HCT116 (cell line): ENCODE measurements around the gene GABBR2. TPM values are rescaled to one million over a fixed set of nuclear protein-coding genes. Genes with fewer than 3 reads are reported as not detected.
A peak's percentile ranks its signal among the peaks of the same experiment; 100 is the strongest.

Experiments
- ATAC-seq: fragments of 200-7000 bp; cut with Tn5 transposase; 2 replicates; pipeline ENCODE4 v1.9.1; 2020; ENCODE audit warnings: mild to moderate bottlenecking, moderate library complexity
- BruUV-seq: library from RNA; stranded (reverse); fragments of 400-500 nt; replicated peaks from 2 replicates; lab custom pipeline; 2021; lab: Mats Ljungman, UMichigan
- CTCF ChIA-PET: fragments of 300-600 bp; sonication (Branson Sonifier 250); formaldehyde crosslinking; loops from one replicate; lab custom pipeline; 2021; ENCODE audit warnings: antibody characterized with exemption; lab: Charles Lee
- POLR2A ChIA-PET: fragments of 300-600, 350-600 bp; sonication (Branson Sonifier 250); formaldehyde crosslinking; loops from one replicate; lab custom pipeline; 2021; ENCODE audit warnings: antibody characterized with exemption; lab: Charles Lee
- RAD21 ChIA-PET, 2 experiments: fragments of 300-600 bp; sonication (Branson Sonifier 250); formaldehyde crosslinking; loops; one replicate each; lab custom pipeline; 2023; ENCODE audit warnings: low total read pairs in 2 of 2; ENCODE audit not compliant: uncharacterized antibody in 2 of 2, unreplicated experiment in 2 of 2, low non-redundant PET in 1 of 2; lab: Charles Lee
- DNase-seq: peaks from one replicate; pipeline ENCODE4 v3.0.0-alpha.2; 2010; ENCODE audit warnings: low read depth, low spot score
- H2AFZ ChIP-seq: fragments of 200-600 bp; shearing (Covaris generic), sonication (generic); 2 replicates; pipeline ENCODE4 v1.6.1; 2017; ENCODE audit warnings: low read depth, mixed run types, mixed read lengths, antibody characterized with exemption, low read length; ENCODE audit not compliant: poor library complexity, severe bottlenecking
- H3K27ac ChIP-seq: 2 replicates; pipeline ENCODE4 v1.5.1; 2012; ENCODE audit warnings: low read depth, low read length
- H3K27me3 ChIP-seq: fragments of 200-600 bp; sonication (generic); 2 replicates; pipeline ENCODE4 v1.6.1; 2016; ENCODE audit warnings: mixed run types, low read length, mixed read lengths; ENCODE audit not compliant: insufficient read depth
- H3K36me3 ChIP-seq, 2 experiments: fragments of 200-500 bp in 1 of 2; fragments of 200-600 bp in 1 of 2; sonication (Bioruptor generic) in 1 of 2; sonication (generic) in 1 of 2; 2 replicates each; pipeline versions ENCODE4 v1.5.1 to v1.6.1; 2014 to 2016; ENCODE audit warnings: low read length in 2 of 2, inconsistent platforms in 1 of 2, mixed read lengths in 1 of 2, mixed run types in 1 of 2; ENCODE audit not compliant: insufficient read depth in 2 of 2, control insufficient read depth in 1 of 2
- H3K4me1 ChIP-seq, 2 experiments: fragments of 200-600 bp in 1 of 2; sonication (generic) in 1 of 2; 2 replicates each; pipeline versions ENCODE4 v1.5.1 to v1.6.1; 2012 to 2017; ENCODE audit warnings: low read length in 2 of 2, inconsistent platforms in 1 of 2, mild to moderate bottlenecking in 1 of 2, mixed read lengths in 1 of 2, mixed run types in 1 of 2, moderate library complexity in 1 of 2; ENCODE audit not compliant: insufficient read depth in 2 of 2, control insufficient read depth in 1 of 2
- H3K4me2 ChIP-seq: fragments of 200-600 bp; sonication (generic); 2 replicates; pipeline ENCODE4 v1.6.1; 2017; ENCODE audit warnings: mixed run types, low read length, mixed read lengths
- H3K4me3 ChIP-seq, 2 experiments: fragments of 200-600 bp in 1 of 2; sonication (generic) in 1 of 2; replicated peaks in 1 of 2; 2 replicates each; pipeline ENCODE4 v1.5.1; 2011 to 2016; ENCODE audit warnings: low read length in 2 of 2, control low read depth in 1 of 2, low read depth in 1 of 2, mild to moderate bottlenecking in 1 of 2, mixed read lengths in 1 of 2, mixed run types in 1 of 2
- H3K79me2 ChIP-seq: fragments of 200-600 bp; sonication (generic); 2 replicates; pipeline ENCODE4 v1.6.1; 2017; ENCODE audit warnings: mild to moderate bottlenecking, mixed run types, low read length, moderate library complexity, mixed read lengths; ENCODE audit not compliant: insufficient read depth
- H3K9ac ChIP-seq: fragments of 200-600 bp; sonication (generic); 2 replicates; pipeline ENCODE4 v1.6.1; 2016; ENCODE audit warnings: low read length, mixed read lengths
- H3K9me2 ChIP-seq: fragments of 200-600 bp; sonication (generic), shearing (Covaris generic); 2 replicates; pipeline ENCODE4 v1.6.1; 2017; ENCODE audit warnings: mixed run types, mild to moderate bottlenecking, moderate library complexity; ENCODE audit not compliant: insufficient read depth
- H3K9me3 ChIP-seq, 2 experiments: fragments of 200-500 bp in 1 of 2; fragments of 200-600 bp in 1 of 2; sonication (Bioruptor generic) in 1 of 2; sonication (generic) in 1 of 2; 2 replicates each; pipeline ENCODE4 v1.6.1; 2014 to 2017; ENCODE audit warnings: low read length in 2 of 2, mixed read lengths in 2 of 2, inconsistent platforms in 1 of 2, low read depth in 1 of 2, mild to moderate bottlenecking in 1 of 2, mixed run types in 1 of 2, moderate library complexity in 1 of 2; ENCODE audit not compliant: control insufficient read depth in 1 of 2, insufficient read depth in 1 of 2
- H4K20me1 ChIP-seq: fragments of 200-600 bp; sonication (generic), shearing (Covaris generic); 2 replicates; pipeline ENCODE4 v1.6.1; 2017; ENCODE audit warnings: mixed run types, mild to moderate bottlenecking, moderate library complexity; ENCODE audit not compliant: insufficient read depth
- EGR1 ChIP-seq: IDR thresholded peaks from 2 replicates; pipeline ENCODE4 v1.6.1; 2012; ENCODE audit warnings: low read depth
- ELF1 ChIP-seq: IDR thresholded peaks from 2 replicates; pipeline ENCODE4 v1.6.1; 2012; ENCODE audit warnings: low read depth, borderline replicate concordance
- EZH2 ChIP-seq: fragments of 200-600 bp; sonication (generic); IDR thresholded peaks from 2 replicates; pipeline ENCODE4 v1.6.1; 2017; ENCODE audit warnings: antibody characterized with exemption, mixed run types
- EZH2phosphoT487 ChIP-seq: fragments of 200-600 bp; IDR thresholded peaks from 2 replicates; pipeline ENCODE4 v1.6.1; 2018; ENCODE audit warnings: antibody characterized with exemption, borderline replicate concordance
- JUND ChIP-seq: IDR thresholded peaks from 2 replicates; pipeline ENCODE4 v1.6.1; 2012
- MAX ChIP-seq: IDR thresholded peaks from 2 replicates; pipeline ENCODE4 v1.6.1; 2012
- POLR2A ChIP-seq: IDR thresholded peaks from 2 replicates; pipeline ENCODE4 v1.7.0; 2011; ENCODE audit warnings: borderline replicate concordance; ENCODE audit not compliant: insufficient read depth, insufficient read length; ENCODE audit errors: extremely low read depth
- POLR2AphosphoS5 ChIP-seq: IDR thresholded peaks from 2 replicates; pipeline ENCODE4 v1.6.1; 2011; ENCODE audit warnings: mild to moderate bottlenecking, low read depth, low read length, moderate library complexity
- RAD21 ChIP-seq: IDR thresholded peaks from 2 replicates; pipeline ENCODE4 v1.6.1; 2012; ENCODE audit warnings: low read depth, mild to moderate bottlenecking
- SIN3A ChIP-seq: IDR thresholded peaks from 2 replicates; pipeline ENCODE4 v1.6.1; 2012; ENCODE audit warnings: low read depth
- SP1 ChIP-seq: IDR thresholded peaks from 2 replicates; pipeline ENCODE4 v1.6.1; 2012; ENCODE audit warnings: low read depth
- SRF ChIP-seq: IDR thresholded peaks from 2 replicates; pipeline ENCODE4 v1.6.1; 2012; ENCODE audit warnings: low read depth
- TCF7L2 ChIP-seq: IDR thresholded peaks from 2 replicates; pipeline ENCODE4 v1.7.0; 2011; ENCODE audit warnings: borderline replicate concordance, inconsistent platforms; ENCODE audit not compliant: insufficient read depth, insufficient read length; ENCODE audit errors: extremely low read depth
- YY1 ChIP-seq: IDR thresholded peaks from 2 replicates; pipeline ENCODE4 v1.6.1; 2011; ENCODE audit warnings: low read length, low read depth, moderate library complexity, mild to moderate bottlenecking; ENCODE audit not compliant: insufficient replicate concordance; ENCODE audit errors: extremely low read depth
- ZBTB33 ChIP-seq: IDR thresholded peaks from 2 replicates; pipeline ENCODE4 v1.6.1; 2011; ENCODE audit warnings: mild to moderate bottlenecking, low read length, moderate library complexity; ENCODE audit not compliant: insufficient replicate concordance; ENCODE audit errors: extremely low read depth
- ZFX ChIP-seq: fragments of 450-650 bp; IDR thresholded peaks from 2 replicates; pipeline ENCODE4 v1.6.1; 2017
- intact Hi-C: fragments of 100-400 bp; cut with micrococcal nuclease; formaldehyde crosslinking; loops from 2 replicates; pipeline ENCODE4 v1.10.0; 2022
- total RNA-seq: library from RNA; stranded (reverse); gene quantifications from one replicate; pipeline ENCODE4 v1.2.1, GENCODE V29; 2021; ENCODE audit not compliant: unreplicated experiment
- TF ChIP-seq, protein P1 (sequence below), 3 experiments: fragments of 200-600 bp in 1 of 3; sonication (generic) in 1 of 3; IDR thresholded peaks in 2 of 3; conservative IDR thresholded peaks in 1 of 3; 2 replicates each; pipeline ENCODE4 v1.5.1; 2012 to 2017; ENCODE audit warnings: low read depth in 2 of 3, low read length in 2 of 3, antibody characterized with exemption in 1 of 3, borderline replicate concordance in 1 of 3, control low read depth in 1 of 3, mild to moderate bottlenecking in 1 of 3, mixed read lengths in 1 of 3, mixed run types in 1 of 3, moderate library complexity in 1 of 3; ENCODE audit not compliant: insufficient read depth in 1 of 3
- TF ChIP-seq, protein P2 (sequence below): IDR thresholded peaks from 2 replicates; pipeline ENCODE4 v1.6.1; 2012; ENCODE audit warnings: low read depth
- TF ChIP-seq, protein P3 (sequence below): IDR thresholded peaks from 2 replicates; pipeline ENCODE4 v1.6.1; 2012

The GABBR2 gene
- total RNA-seq, 1 experiment from 2014 or later = 0.15 TPM

GRCh38 chr9:98517761-98518160 is 191.0 kb downstream of the GABBR2 start:
- H3K4me3 ChIP-seq = no peak overlapping the region
- H3K9me3 ChIP-seq = no peaks in the 10 kb centered on the region
- H3K4me1 ChIP-seq = no peaks in the 10 kb centered on the region
- TF ChIP-seq, protein P1, sequence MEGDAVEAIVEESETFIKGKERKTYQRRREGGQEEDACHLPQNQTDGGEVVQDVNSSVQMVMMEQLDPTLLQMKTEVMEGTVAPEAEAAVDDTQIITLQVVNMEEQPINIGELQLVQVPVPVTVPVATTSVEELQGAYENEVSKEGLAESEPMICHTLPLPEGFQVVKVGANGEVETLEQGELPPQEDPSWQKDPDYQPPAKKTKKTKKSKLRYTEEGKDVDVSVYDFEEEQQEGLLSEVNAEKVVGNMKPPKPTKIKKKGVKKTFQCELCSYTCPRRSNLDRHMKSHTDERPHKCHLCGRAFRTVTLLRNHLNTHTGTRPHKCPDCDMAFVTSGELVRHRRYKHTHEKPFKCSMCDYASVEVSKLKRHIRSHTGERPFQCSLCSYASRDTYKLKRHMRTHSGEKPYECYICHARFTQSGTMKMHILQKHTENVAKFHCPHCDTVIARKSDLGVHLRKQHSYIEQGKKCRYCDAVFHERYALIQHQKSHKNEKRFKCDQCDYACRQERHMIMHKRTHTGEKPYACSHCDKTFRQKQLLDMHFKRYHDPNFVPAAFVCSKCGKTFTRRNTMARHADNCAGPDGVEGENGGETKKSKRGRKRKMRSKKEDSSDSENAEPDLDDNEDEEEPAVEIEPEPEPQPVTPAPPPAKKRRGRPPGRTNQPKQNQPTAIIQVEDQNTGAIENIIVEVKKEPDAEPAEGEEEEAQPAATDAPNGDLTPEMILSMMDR (IDR thresholded peaks at IDR 0.05 in 2 of 3, conservative IDR thresholded peaks at IDR 0.05 in 1 of 3; ENCODE audit: borderline replicate concordance in 1 of 3, insufficient read depth in 1 of 3, low read depth in 2 of 3, low read length in 2 of 3) = no peak
- TF ChIP-seq, protein P2, sequence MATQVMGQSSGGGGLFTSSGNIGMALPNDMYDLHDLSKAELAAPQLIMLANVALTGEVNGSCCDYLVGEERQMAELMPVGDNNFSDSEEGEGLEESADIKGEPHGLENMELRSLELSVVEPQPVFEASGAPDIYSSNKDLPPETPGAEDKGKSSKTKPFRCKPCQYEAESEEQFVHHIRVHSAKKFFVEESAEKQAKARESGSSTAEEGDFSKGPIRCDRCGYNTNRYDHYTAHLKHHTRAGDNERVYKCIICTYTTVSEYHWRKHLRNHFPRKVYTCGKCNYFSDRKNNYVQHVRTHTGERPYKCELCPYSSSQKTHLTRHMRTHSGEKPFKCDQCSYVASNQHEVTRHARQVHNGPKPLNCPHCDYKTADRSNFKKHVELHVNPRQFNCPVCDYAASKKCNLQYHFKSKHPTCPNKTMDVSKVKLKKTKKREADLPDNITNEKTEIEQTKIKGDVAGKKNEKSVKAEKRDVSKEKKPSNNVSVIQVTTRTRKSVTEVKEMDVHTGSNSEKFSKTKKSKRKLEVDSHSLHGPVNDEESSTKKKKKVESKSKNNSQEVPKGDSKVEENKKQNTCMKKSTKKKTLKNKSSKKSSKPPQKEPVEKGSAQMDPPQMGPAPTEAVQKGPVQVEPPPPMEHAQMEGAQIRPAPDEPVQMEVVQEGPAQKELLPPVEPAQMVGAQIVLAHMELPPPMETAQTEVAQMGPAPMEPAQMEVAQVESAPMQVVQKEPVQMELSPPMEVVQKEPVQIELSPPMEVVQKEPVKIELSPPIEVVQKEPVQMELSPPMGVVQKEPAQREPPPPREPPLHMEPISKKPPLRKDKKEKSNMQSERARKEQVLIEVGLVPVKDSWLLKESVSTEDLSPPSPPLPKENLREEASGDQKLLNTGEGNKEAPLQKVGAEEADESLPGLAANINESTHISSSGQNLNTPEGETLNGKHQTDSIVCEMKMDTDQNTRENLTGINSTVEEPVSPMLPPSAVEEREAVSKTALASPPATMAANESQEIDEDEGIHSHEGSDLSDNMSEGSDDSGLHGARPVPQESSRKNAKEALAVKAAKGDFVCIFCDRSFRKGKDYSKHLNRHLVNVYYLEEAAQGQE = no peak
- TF ChIP-seq RAD21 (no peak), SP1 (no peak), ZFX (no peak), ELF1 (no peak), POLR2A (no peak), YY1 (no peak), TCF7L2 (no peak), JUND (no peak), MAX (no peak), EGR1 (no peak), EZH2phosphoT487 (no peak), POLR2AphosphoS5 (no peak), ZBTB33 (no peak), SRF (no peak), EZH2 (no peak), SIN3A (no peak)
- TF ChIP-seq, protein P3, sequence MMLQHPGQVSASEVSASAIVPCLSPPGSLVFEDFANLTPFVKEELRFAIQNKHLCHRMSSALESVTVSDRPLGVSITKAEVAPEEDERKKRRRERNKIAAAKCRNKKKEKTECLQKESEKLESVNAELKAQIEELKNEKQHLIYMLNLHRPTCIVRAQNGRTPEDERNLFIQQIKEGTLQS = no peak
- no peaks in the 10 kb centered on the region for H4K20me1 ChIP-seq
- DNase-seq (no peak), ATAC-seq (peak; percentile 61)
- intact Hi-C loops = no loop called here
- H3K27ac ChIP-seq = no peak overlapping the region
- POLR2A ChIA-PET = no interaction called here
- H3K9me2 ChIP-seq = no peaks in the 10 kb centered on the region
- H3K9ac ChIP-seq = no peak overlapping the region
- no TSS peak for BruUV-seq
- no peak overlapping the region for H2AFZ ChIP-seq
- H3K27me3 ChIP-seq = no peaks in the 10 kb centered on the region
- H3K4me2 ChIP-seq = no peak overlapping the region
- CTCF ChIA-PET = no interaction called here
- H3K79me2 ChIP-seq = no peaks in the 10 kb centered on the region
- no peaks in the 10 kb centered on the region for H3K36me3 ChIP-seq
- RAD21 ChIA-PET = no interaction called here
